ENCODE measurements around the gene RNF141. TPM values are rescaled to one million over a fixed set of nuclear protein-coding genes. Genes with fewer than 3 reads are reported as not detected.

RNF141 gene
- total and polyA plus RNA-seq, 2 of the 13 experiments (the other 11 are each of a cell fraction or from before 2014, with no cell fraction given) = 9.3 to 22.4 TPM

DNA sequence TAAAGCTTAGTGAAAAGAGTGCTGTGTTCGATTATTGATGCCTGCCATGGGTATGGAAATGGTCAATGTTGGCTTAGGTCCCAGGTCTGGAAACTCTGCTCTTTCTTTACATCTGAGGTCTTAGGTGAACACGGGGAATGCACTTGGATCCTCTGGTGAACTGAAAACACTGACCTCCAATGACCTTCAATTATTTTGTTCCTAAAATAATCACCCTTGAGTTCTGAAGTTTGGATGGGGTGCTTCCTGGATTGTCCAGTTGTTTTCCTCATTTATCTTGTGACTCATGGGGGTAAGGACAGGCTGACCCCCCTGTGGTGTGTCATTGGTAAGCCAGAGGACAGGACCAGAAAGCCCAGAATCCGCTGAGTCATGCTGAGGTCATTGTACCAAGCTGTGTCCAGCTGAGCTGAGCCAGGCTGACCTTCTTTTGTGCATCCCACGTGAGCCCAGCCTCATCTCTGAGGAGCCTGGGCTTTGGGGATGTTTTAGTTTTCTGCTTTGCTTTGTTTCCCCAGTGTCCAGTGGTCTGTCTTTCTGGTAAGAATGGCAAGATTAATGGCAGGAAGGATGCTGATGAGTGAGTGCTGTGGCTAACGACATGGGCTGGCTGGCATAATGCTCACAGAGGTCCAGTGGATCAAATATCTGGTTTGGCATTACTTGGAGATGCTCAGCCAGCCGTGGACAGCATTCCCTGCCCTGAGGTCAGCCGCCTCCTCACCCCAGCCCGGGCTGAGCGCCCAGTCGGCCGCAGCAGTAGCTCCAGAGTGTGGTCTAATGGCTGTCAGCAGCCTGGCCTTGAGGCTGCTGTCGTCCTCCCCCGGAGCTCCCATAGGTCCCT lies 50.4 kb downstream of the RNF141 start (continued):
- TF ChIP-seq ZNF512B (CRISPR knock-in tag; IDR thresholded peaks at IDR 0.05; ENCODE audit: borderline replicate concordance) (no peak), IKZF4 (CRISPR knock-in tag; IDR thresholded peaks at IDR 0.05; ENCODE audit: borderline replicate concordance, low read depth, not compliant biosample characterization) (no peak), HES4 (CRISPR knock-in tag; IDR thresholded peaks at IDR 0.05; ENCODE audit: borderline replicate concordance) (no peak)
- TF ChIP-seq, protein P1, sequence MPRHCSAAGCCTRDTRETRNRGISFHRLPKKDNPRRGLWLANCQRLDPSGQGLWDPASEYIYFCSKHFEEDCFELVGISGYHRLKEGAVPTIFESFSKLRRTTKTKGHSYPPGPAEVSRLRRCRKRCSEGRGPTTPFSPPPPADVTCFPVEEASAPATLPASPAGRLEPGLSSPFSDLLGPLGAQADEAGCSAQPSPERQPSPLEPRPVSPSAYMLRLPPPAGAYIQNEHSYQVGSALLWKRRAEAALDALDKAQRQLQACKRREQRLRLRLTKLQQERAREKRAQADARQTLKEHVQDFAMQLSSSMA (CRISPR knock-in tag; IDR thresholded peaks at IDR 0.05) = no peak
- TF ChIP-seq, protein P2, sequence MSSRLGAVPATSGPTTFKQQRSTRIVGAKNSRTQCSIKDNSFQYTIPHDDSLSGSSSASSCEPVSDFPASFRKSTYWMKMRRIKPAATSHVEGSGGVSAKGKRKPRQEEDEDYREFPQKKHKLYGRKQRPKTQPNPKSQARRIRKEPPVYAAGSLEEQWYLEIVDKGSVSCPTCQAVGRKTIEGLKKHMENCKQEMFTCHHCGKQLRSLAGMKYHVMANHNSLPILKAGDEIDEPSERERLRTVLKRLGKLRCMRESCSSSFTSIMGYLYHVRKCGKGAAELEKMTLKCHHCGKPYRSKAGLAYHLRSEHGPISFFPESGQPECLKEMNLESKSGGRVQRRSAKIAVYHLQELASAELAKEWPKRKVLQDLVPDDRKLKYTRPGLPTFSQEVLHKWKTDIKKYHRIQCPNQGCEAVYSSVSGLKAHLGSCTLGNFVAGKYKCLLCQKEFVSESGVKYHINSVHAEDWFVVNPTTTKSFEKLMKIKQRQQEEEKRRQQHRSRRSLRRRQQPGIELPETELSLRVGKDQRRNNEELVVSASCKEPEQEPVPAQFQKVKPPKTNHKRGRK (CRISPR knock-in tag; IDR thresholded peaks at IDR 0.05) = no peak
- TF ChIP-seq, protein P3, sequence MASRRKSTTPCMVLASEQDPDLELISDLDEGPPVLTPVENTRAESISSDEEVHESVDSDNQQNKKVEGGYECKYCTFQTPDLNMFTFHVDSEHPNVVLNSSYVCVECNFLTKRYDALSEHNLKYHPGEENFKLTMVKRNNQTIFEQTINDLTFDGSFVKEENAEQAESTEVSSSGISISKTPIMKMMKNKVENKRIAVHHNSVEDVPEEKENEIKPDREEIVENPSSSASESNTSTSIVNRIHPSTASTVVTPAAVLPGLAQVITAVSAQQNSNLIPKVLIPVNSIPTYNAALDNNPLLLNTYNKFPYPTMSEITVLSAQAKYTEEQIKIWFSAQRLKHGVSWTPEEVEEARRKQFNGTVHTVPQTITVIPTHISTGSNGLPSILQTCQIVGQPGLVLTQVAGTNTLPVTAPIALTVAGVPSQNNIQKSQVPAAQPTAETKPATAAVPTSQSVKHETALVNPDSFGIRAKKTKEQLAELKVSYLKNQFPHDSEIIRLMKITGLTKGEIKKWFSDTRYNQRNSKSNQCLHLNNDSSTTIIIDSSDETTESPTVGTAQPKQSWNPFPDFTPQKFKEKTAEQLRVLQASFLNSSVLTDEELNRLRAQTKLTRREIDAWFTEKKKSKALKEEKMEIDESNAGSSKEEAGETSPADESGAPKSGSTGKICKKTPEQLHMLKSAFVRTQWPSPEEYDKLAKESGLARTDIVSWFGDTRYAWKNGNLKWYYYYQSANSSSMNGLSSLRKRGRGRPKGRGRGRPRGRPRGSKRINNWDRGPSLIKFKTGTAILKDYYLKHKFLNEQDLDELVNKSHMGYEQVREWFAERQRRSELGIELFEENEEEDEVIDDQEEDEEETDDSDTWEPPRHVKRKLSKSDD (CRISPR knock-in tag; IDR thresholded peaks at IDR 0.05; ENCODE audit: low read depth) = no peak
- TF ChIP-seq, protein P4, sequence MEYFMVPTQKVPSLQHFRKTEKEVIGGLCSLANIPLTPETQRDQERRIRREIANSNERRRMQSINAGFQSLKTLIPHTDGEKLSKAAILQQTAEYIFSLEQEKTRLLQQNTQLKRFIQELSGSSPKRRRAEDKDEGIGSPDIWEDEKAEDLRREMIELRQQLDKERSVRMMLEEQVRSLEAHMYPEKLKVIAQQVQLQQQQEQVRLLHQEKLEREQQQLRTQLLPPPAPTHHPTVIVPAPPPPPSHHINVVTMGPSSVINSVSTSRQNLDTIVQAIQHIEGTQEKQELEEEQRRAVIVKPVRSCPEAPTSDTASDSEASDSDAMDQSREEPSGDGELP (IDR thresholded peaks at IDR 0.05; ENCODE audit: borderline replicate concordance, low read depth) = peak; percentile 54; the same call in 1 of the 2 replicates
